HG03354 (cell line): Measurements from ENCODE around the gene GGN.
"Not testable (repeated sequence)": the region's sequence is repeated elsewhere in the genome, so short reads cannot be mapped to it uniquely, and the experiment has no call there.

Experiments used
- ATAC-seq: cut with Tn5 transposase; IDR thresholded peaks from one replicate; pipeline ENCODE4 v1.9.1; 2021; ENCODE audit warnings: mild to moderate bottlenecking; ENCODE audit not compliant: unreplicated experiment, poor library complexity, severe bottlenecking

GGN gene

GRCh38 chr19:38370299-38370698 is 17.5 kb downstream of the GGN start:
- no peak for ATAC-seq

- no peak for ATAC-seq
Observed at GRCh38 chr19:38369584-38369983, 18.2 kb downstream of the GGN start.

GRCh38 chr19:38367041-38367440 is 20.8 kb downstream of the GGN start:
- ATAC-seq, result no peak

- not testable (repeated sequence) for ATAC-seq
Observed at GRCh38 chr19:38362946-38363688, 24.7 kb downstream of the GGN start.

GRCh38 chr19:38362076-38362945 is 25.5 kb downstream of the GGN start:
- no peak for ATAC-seq

GRCh38 chr19:38361633-38362075 is 26.2 kb downstream of the GGN start:
- no peak for ATAC-seq

- ATAC-seq, result no peak
Observed at GRCh38 chr19:38360839-38361631, 26.8 kb downstream of the GGN start.

GRCh38 chr19:38360351-38360750 is 27.5 kb downstream of the GGN start:
- no peak for ATAC-seq

- ATAC-seq, result no peak
Observed at GRCh38 chr19:38359242-38360021, 28.4 kb downstream of the GGN start.

GRCh38 chr19:38358071-38358470 is 29.8 kb downstream of the GGN start:
- no peak for ATAC-seq

- ATAC-seq, result no peak
Observed at GRCh38 chr19:38355728-38356725, 31.8 kb downstream of the GGN start.

- ATAC-seq, result no peak
Observed at GRCh38 chr19:38352611-38353010, 35.2 kb downstream of the GGN start.

- no peak for ATAC-seq
Observed at GRCh38 chr19:38351865-38352395, 35.9 kb downstream of the GGN start.

- no peak for ATAC-seq
Observed at GRCh38 chr19:38350883-38351282, 37.0 kb downstream of the GGN start.

GRCh38 chr19:38346837-38347236 is 41.0 kb downstream of the GGN start:
- ATAC-seq, result no peak

GRCh38 chr19:38340927-38341326 is 46.9 kb downstream of the GGN start:
- no peak for ATAC-seq

GRCh38 chr19:38339011-38339410 is 48.8 kb downstream of the GGN start:
- not testable (repeated sequence) for ATAC-seq

GRCh38 chr19:38337360-38337653 is 50.5 kb downstream of the GGN start:
- ATAC-seq, result no peak
